HG03342 (cell line): ENCODE results near the gene FAM193A.
"Not testable (repeated sequence)": the region's sequence is repeated elsewhere in the genome, so short reads cannot be mapped to it uniquely, and the experiment has no call there.

Source experiments
- ATAC-seq: cut with Tn5 transposase; IDR thresholded peaks from one replicate; pipeline ENCODE4 v1.9.1; 2021; ENCODE audit warnings: mild to moderate bottlenecking, moderate library complexity; ENCODE audit not compliant: unreplicated experiment

FAM193A gene

GRCh38 chr4:2647403-2648158, 111.1 kb downstream of the FAM193A start:
- ATAC-seq = no peak

GRCh38 chr4:2648159-2648814, 111.8 kb downstream of the FAM193A start:
- no peak for ATAC-seq

- ATAC-seq = no peak
These were observed 113.2 kb downstream of the FAM193A start for GRCh38 chr4:2649604-2650114.

GRCh38 chr4:2650276-2650675, 113.8 kb downstream of the FAM193A start:
- no peak for ATAC-seq

GRCh38 chr4:2651546-2651945, 115.1 kb downstream of the FAM193A start:
- ATAC-seq = no peak

GRCh38 chr4:2651998-2652397, 115.6 kb downstream of the FAM193A start:
- ATAC-seq = no peak

GRCh38 chr4:2652415-2653160, 116.1 kb downstream of the FAM193A start:
- ATAC-seq = no peak

- no peak for ATAC-seq
These were observed 124.3 kb downstream of the FAM193A start for GRCh38 chr4:2660596-2661211.

GRCh38 chr4:2662598-2662997, 126.2 kb downstream of the FAM193A start:
- no peak for ATAC-seq

- no peak for ATAC-seq
These were observed 126.8 kb downstream of the FAM193A start for GRCh38 chr4:2663275-2663674.

GRCh38 chr4:2666722-2667247, 130.3 kb downstream of the FAM193A start:
- ATAC-seq = no peak

- ATAC-seq = no peak
These were observed 131.0 kb downstream of the FAM193A start for GRCh38 chr4:2667428-2667827.

- ATAC-seq = no peak
These were observed 134.9 kb downstream of the FAM193A start for GRCh38 chr4:2671267-2671895.

GRCh38 chr4:2672082-2672481, 135.6 kb downstream of the FAM193A start:
- ATAC-seq = no peak

GRCh38 chr4:2672700-2673099, 136.3 kb downstream of the FAM193A start:
- ATAC-seq = no peak

GRCh38 chr4:2673157-2673556, 136.7 kb downstream of the FAM193A start:
- ATAC-seq = no peak

- ATAC-seq = not testable (repeated sequence)
These were observed 143.3 kb downstream of the FAM193A start for GRCh38 chr4:2679762-2680161.

- no peak for ATAC-seq
These were observed 148.0 kb downstream of the FAM193A start for GRCh38 chr4:2684486-2684885.

- ATAC-seq = no peak
These were observed 149.1 kb downstream of the FAM193A start for GRCh38 chr4:2685541-2685940.
